ENCODE measurements around the gene HMCN2.
"Not testable (repeated sequence)": the region's sequence is repeated elsewhere in the genome, so short reads cannot be mapped to it uniquely, and the experiment has no call there.

Gene HMCN2

GRCh38 chr9:130422546-130422945 lies 157.0 kb downstream of the HMCN2 start:
- no peak for DNase-seq

DNA sequence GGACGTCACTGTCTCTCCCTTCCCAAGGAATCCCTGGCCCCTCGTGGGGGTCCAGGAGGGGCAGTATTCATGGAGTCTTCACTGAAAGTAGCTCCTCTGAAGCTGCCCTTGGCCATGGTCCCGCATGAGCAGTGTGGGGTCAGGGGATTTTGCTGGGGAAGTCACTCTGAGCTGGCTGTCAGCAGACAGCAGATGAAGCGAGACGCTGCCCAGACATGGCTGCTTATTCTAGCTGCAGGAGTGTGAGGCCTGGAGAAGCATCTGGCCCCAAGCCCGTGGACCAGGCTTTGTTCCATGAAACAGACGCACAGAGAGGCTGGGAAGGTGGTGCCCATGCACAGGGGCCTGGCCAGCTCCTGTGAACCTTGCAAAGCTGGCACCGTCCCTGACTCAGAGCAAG lies 157.7 kb downstream of the HMCN2 start:
- DNase-seq = no peak

DNA sequence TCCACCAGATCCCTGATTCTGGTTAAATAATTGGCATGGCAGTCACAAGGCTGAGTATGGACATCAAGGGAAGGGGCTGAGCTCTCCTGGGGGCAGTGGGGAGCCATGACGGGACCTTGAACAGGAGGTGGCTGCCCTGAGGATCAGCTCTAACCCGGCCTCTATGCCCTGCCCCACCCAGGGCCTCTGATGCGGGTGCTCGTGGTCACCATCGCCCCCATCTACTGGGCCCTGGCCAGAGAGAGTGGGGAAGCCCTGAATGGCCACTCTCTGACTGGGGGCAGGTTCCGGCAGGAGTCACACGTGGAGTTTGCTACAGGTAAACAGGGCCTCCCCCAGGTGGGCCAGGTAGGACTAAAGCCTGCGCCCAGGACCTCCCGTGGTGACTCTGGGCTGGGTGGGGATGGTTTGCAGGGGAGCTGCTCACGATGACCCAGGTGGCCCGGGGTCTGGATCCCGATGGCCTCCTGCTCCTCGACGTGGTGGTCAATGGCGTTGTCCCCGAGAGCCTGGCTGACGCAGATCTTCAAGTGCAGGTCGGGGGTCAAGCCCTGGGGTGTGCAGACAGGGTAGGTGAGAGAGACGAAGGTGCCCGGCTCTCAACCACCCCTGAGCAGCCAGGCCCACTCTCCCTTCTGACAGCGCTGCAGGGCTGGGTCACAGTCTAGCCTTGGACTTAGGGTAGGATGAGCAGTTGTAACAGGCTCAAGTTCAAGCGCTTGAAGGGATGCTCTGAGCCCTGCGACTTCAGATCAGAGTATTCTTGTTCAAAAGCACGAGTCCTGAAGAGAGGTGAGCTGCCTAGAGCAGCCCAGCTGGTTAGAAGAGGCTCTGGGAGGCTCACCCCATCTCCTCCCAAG lies 159.3 kb downstream of the HMCN2 start:
- DNase-seq = no peak

- no peak for DNase-seq
These were observed 160.3 kb downstream of the HMCN2 start for GRCh38 chr9:130425741-130426466.

GRCh38 chr9:130426467-130426773 lies 160.9 kb downstream of the HMCN2 start:
- no peak for DNase-seq

GRCh38 chr9:130426883-130427282 lies 161.3 kb downstream of the HMCN2 start:
- DNase-seq = no peak

GRCh38 chr9:130427326-130427725 lies 161.8 kb downstream of the HMCN2 start:
- DNase-seq = no peak

GRCh38 chr9:130428086-130428665 lies 162.6 kb downstream of the HMCN2 start:
- no peak for DNase-seq

DNA sequence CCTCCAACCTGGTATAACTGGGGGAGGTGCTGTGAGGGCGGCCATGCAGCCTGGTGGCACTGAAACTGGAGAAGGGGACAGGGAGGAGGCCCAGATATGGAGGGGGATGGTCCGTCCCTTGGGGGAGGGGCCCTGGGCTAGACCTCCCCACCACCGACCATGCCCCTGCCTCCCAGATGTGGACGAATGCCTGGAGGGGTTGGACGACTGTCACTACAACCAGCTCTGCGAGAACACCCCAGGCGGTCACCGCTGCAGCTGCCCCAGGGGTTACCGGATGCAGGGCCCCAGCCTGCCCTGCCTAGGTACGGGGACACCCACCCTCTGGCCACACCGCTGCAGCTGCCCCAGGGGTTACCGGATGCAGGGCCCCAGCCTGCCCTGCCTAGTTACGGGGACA lies 163.8 kb downstream of the HMCN2 start:
- DNase-seq = no peak

- DNase-seq = no peak
These were observed 164.3 kb downstream of the HMCN2 start for GRCh38 chr9:130429831-130430230.

- DNase-seq = no peak
These were observed 164.7 kb downstream of the HMCN2 start for GRCh38 chr9:130430232-130430631.

DNA sequence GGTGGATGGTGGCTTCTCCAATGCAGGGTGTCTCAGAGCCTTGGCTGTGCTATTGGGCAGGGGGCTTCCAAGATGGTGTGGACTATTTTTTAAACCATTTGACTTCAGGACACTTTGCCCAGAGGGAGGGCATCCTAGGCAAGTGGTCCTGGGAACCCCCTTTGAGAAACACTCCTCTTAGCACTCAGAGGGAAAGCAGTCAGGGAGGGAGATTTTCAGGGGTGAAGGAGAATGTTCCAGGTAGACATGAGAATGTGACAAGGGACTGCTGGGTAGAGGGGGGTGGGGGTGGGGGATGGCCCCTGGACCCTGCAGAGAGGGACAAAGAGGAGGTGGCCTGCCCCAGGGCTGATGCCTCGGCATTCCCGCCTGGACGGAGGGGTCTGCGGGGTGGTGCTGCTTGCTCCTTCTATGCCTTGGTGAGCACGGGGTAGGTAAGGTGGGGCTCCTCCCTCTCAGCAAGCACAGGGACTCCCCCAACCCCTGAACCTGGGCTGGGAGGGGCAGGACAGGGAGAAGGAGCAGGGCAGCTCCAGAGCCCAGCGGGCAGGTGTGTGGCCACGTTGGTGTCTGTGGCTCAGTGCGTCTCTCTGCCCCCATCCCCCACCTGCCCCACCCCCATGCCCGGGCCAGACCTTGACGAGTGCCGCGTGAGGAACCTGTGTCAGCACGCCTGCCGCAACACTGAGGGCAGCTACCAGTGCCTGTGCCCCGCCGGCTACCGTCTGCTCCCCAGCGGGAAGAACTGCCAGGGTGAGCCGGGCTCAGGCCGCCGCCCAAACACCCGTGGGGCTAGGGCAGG lies 165.4 kb downstream of the HMCN2 start:
- no peak for DNase-seq

DNA sequence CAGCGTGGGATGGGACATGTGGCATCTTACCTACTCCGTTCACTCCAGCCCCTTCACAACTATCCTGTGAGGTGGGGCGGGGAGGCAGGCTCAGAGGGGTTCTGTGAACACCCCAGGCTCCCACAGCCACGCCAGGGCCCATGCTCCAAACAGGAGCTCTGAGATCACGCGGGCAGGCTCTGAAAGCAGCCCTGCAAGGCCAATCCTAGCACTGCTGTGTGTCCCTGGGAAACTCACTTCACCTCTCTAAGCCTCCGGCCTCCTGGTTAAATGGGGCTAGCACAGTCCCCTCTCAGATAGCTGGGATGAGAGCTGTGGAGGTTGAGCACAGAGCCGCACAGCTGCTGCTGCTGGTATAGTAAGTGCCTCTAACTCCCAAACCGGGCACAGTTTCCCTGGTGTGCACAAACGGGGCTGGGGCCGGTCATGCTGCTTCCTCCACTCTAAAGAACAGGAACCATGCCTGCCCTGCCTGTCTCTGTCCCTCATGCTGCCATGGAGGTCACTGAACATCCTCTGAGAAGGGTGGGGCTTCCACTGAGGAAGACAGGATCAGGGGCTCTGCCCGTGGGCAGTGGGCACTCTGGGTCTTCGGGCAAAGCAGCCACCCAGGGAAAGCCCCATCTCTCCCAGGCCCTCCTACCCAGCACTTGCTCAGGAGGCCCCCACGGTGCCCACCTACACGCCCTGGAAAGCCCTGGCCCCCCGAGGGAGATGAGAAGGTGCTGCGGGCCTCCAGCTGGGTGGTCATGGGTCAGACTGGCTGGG lies 166.2 kb downstream of the HMCN2 start:
- DNase-seq = no peak

- DNase-seq = peak; percentile 24
These were observed 166.8 kb downstream of the HMCN2 start for GRCh38 chr9:130432362-130432761.

DNA sequence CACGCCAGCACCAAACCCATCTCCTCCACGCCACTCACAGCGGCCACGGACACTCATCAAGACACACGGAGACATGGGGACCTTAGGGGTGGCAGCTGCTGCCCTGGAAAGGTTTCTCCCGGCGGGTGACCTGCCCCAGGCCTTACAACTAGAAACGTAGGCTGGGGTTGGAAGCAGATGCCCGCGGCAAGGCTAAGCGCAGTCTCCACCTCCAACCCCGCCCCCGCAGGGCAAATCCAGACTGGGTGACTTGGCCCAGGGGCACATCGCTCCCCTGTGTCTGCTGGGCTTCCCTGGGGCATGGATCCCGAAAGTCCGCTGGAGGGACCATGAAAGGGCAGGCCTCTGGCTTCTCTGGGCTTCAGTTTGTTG lies 167.2 kb downstream of the HMCN2 start:
- no peak for DNase-seq

GRCh38 chr9:130433168-130433946 lies 167.8 kb downstream of the HMCN2 start:
- DNase-seq = peak; percentile 76

- no peak for DNase-seq
These were observed 168.3 kb downstream of the HMCN2 start for GRCh38 chr9:130433947-130434262.

GRCh38 chr9:130434656-130435055 lies 169.1 kb downstream of the HMCN2 start:
- not testable (repeated sequence) for DNase-seq

DNA sequence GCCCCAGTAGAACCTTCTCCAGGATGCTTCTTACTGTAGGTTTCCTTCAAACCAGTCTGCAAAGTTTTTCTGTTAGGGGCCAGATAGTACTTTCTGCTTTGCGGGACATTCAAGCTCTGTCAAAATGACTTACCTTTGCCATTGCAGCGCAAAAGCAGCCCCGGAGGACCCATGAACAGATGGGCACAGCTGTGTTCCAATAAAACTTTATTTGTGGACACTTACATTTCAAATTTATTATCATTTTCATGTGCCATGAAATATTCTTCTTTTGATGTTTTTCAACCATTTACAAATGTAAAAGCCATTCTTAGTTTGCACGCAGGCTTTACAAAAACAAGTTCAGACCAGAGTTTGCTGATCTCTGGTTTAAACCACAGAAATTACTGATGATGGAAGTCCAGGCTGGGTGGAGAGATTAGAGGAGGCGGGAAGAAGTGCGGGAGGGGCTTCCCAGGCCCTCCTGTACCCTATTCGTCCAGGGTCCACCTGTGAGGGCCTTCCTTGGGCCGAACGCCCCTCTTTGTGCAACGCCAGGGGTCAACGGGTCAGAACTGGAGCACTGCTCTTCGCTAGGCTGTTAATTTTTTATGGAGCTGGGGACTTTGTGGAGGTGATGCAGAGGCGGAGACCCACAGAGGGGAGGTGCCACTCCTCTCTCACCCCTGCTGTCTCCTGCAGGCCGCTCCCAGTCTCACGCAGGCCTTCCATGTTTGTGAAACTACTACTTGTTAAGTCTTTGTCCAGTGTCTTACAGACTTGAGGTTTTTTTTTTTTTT lies 171.6 kb downstream of the HMCN2 start:
- no peak for DNase-seq

GRCh38 chr9:130438382-130438981 lies 172.9 kb downstream of the HMCN2 start:
- no peak for DNase-seq

- DNase-seq = no peak
These were observed 175.5 kb downstream of the HMCN2 start for GRCh38 chr9:130441031-130441430.
